Pons (tissue), 1 donor: ENCODE results near the gene RAD9A.
A peak's percentile ranks its signal among the peaks of the same experiment; 100 is the strongest.

ENCODE experiments used
- DNase-seq: peaks from one replicate; pipeline ENCODE4 v3.0.0-alpha.2; 2016; ENCODE audit warnings: low spot score

The RAD9A gene

DNA sequence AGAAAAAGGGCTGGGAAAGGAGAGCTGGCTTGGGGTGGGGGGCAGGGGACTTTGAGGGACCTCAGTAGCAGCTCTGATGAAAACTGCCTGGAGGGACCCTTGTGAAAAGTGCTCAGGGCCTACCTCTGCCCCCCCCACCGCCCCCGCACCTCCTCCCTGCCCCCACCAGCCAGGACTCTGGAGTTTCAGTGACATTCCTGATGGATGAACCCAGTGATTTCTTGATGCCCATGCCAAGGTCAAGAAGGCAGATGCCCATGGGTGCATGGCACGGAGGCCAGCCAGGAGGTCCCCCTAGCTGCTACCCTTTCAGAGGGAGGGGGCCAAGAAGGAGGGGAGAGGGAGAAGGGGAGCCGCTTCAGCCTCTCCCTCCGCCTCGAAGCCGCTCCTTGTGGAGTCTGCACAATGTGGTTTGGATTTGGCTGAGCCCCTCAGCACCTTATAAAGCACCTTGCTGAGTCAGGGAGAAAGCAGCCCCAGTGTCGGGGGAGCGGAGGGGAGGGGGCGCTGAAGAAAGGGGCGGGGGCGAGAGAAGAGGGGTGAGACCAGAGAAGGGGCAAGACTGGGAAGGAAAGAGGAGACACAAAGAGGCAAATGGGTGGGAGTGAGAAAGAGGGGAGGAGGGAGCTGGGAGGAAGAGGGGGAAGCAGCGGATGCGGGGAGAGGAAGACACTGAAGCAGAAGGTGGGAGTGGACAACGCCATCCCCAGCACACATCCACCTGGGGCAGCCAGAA, 16.3 kb upstream of the RAD9A start:
- DNase-seq, result no peak

- no peak for DNase-seq
Observed at GRCh38 chr11:67376063-67376820, 15.5 kb upstream of the RAD9A start.

DNA sequence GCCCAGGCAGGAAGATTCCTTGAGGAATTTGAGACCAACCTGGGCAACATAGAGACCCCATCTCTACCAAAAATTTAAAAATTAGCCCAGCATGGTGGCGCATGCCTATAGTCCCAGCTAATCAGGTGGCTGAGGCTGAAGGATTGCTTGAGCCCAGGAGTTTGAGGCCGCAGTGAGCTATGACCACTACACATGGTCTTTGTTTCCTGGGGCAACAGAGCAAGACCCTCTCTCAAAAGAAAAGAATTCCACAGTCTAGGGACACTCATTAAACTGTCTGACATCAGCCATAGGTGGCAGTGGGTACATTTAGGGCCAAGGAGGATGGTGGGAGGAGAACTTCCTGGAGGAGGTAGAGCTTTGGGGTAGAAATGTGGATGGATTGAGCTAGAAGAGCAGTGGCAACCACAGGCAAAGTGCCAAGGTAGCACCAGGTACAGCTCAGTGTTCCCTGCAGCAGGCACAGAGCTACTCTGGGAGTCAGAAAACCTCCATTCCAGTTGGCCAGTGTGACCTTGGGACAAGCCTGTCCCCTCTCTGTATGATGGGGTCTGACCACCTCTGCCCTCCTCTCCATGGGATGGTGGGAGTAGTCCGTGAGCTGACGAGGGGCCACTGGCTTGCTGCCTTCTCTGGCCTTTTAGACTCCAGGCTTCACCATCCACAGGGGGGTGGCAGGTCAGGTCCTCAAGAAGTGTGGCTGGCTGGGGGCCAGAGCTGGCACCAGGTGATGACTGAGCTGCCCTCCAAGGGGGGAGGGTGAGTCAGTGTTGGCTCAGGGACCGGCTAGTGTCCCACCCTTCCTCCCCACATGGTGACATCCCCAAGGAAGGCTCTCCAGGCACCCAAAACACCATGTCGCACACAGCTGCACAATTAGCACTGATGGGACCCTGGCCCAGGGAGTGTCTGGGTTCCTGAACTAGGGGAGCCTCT, 14.6 kb upstream of the RAD9A start:
- no peak for DNase-seq

DNA sequence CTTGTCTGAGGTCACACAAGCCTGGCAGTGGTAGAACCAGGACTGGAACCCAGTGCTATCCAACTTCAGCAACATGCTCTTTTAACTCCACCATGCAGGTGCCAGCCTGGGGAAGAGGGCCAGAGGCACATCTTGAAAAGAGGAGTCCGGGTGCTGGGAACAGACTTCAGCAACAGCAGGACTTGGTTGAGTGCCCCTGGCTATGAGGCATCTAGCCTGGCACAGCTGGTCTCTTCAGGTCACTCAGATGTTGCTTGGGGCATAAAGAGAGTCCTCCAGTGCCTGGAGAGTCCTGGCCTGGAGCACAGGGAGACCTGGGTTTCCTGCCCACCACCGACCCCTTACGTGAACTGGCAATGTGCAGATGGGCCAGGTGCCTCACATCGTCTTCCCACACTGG, 13.2 kb upstream of the RAD9A start:
- no peak for DNase-seq

- no peak for DNase-seq
Observed at GRCh38 chr11:67379061-67380058, 12.4 kb upstream of the RAD9A start.

DNA sequence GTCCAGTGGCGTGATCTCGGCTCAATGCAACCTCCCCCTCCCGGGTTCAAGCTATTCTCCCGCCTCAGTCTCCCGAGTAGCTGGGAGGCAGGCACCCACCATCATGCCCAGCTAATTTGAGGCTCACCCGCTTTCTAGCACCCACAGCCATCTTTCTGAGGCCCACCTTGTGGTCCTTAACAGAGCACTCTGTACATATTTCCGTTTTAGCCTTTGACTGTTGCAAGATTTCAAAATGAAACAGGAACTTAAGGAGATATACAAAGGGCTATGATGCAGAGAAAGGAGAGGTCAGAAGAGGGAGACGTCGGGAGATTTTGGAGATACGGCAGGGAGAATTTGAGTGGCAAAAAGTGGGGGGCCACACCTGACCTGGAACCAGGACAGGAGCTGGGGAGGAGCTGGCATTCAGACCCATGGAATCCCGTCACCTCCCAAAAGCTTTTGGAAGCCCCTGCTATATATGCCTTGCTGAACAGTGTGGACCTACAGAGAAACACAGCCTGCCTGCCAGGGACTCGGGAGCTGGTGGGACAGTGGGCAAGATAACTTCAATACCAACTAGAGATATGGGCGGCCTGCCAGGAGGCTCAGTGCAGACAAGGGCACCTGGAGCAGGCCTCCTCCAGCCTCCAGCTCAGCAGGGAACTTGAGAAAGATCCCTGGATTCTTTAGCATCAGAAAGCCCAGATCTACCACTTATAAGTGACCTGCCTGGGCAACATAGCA, 10.4 kb upstream of the RAD9A start:
- peak; percentile 53 for DNase-seq

DNA sequence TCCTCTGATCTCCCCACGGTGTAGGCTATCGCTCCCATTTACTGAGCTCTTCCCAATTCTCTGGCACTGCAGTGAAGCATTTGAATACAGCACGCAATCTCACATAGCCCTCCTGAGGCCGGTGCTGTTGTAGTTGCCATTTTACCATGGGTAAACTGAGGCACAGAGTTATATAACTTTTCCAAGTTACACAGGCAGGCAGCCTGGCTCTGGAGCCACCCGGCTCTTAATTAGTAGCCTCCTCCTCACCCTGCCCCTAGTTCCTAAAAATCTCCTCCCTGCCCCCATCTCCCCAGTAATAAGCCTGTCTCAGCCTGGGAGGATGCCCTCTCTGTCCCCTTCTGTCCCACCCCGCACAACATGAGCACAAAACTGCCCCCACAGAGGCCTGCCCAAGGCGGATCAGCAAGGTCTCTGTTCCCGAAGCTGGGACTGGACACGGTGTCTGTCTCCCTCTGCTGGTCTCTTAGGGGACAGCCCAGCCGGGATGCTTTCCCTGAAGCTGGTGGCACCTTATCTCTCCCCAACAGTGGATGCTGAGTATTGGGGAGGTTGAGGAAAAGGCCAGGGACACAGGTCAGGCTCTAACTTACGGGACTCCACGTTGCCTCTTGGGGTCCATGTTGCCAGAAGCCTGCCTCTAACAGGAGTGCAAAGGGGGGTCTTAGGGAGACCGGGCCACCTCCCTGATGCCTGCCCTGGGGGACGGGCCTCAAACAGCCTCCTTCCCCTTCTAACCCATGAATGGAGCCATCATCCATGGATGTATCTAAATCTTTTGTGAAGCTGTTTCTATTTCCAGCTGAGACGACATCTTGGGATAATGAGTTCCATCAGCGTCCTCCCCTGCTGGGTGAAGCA, 9.3 kb upstream of the RAD9A start:
- DNase-seq, result peak; percentile 78

GRCh38 chr11:67384851-67385366, 6.9 kb upstream of the RAD9A start:
- DNase-seq, result peak; percentile 56

DNA sequence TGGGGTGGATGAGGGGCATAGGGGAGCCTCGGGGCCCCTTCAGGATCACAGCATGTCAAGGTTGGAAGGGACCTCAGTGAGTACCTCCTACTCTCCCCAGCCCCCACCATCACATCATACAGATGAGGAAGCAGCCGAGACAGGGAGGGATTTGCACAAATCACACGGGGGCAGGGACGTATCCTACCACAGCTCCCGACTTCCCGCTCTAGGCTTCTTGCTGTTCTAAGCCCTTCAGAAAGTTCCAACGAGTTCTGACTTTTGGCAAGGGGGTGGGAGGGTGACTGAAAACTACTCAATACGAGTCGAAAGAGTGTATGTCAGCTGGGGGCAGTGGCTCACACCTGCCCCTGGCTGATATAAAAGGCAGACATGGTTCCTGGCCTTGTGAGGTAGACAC, 4.7 kb upstream of the RAD9A start:
- DNase-seq, result peak; percentile 23

DNA sequence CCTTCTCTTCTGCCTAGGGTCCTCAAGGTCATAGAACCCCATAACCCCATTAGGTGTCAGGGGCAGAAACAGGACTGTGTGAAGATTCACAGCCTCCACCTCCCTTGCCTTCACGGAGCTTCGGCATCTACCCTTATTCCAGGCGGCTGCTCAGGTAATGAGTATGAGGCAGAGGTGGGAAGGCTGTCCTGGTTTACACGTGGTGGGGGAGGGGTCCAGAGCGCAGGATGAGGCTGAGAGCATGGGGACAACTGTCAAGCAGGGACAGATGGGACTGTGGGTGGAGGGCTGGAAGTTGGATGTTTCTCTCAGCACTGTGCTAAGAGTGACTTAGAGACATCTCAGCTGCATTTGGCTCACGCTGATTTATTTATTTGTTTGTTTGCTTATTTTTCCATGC, 4.3 kb upstream of the RAD9A start:
- DNase-seq, result no peak

DNA sequence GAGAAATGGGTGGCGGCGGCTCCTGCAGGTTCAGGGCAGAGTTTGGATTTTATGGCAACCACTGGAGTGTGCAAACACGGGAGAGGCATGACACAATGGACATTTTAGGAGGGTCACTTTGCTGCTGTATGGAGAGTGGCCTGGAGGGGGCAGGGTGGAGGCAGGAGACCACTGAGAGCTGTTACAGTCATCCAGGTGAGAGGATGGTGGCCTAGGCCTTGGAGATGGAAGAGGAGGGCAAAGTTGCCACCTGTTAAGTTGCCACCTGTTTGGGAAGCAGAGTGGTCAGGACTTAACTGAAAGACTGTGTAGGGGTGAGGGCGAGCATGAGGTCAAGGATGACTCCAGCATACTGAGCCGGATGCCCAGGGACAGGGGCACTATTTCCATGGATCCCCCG, 2.3 kb upstream of the RAD9A start:
- DNase-seq, result no peak

- DNase-seq, result no peak
Observed at GRCh38 chr11:67390947-67391303, 861 bp upstream of the RAD9A start.

DNA sequence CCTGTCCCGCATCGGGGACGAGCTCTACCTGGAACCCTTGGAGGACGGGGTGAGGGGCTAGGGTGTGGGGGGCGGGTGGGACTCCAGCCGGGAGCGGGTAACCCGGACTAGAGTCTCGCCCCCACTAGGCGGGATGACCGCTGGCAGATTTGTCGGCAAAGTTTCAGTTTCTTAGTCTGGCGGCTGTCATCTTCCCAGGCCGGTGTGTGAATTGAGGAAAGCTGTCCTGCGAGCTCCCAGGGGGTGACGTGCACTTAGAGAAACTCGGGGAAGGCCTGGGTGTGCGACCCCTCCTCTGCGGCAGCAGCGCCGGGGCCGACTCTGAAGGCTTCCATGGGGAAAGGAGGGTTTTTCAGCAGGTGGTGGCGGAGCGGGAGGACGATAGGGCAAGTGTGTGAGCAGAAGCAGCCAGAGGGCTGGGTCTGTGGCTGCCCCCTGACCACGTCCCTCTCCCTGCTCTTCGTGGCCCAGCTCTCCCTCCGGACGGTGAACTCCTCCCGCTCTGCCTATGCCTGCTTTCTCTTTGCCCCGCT, 463 bp downstream of the RAD9A start:
- DNase-seq, result no peak

DNA sequence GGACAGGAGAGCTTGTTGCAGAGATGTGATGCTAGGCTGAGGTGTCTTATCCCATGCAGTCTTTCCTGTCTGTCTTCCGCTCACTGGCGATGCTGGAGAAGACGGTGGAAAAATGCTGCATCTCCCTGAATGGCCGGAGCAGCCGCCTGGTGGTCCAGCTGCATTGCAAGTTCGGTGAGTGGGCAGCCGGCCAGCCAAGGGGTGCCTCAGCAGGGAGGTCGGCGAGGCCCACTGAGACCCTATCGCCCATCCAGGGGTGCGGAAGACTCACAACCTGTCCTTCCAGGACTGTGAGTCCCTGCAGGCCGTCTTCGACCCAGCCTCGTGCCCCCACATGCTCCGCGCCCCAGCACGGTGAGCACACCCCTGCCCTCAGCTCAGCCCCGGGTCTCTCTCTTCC, 1.7 kb downstream of the RAD9A start:
- DNase-seq, result no peak

DNA sequence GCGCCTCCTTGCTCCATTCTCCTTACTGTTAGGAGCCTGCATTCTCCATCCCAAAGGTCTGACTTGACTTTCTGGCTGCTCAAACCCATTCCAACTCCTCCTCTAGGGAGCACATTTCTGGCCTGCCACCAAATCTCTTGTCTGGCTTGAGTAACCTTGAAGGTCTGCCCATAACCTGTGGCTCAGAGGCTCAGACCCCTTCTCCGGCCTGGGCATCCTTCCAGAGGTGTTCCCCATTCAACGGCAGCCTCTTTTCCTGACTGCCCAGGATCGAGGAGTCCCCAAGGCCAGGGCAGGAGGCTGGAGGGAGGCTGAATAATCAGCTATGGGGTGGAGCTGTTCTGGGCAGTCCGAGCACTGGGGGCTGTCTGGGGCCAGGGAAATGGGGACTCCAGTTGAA, 2.2 kb downstream of the RAD9A start:
- DNase-seq, result no peak

DNA sequence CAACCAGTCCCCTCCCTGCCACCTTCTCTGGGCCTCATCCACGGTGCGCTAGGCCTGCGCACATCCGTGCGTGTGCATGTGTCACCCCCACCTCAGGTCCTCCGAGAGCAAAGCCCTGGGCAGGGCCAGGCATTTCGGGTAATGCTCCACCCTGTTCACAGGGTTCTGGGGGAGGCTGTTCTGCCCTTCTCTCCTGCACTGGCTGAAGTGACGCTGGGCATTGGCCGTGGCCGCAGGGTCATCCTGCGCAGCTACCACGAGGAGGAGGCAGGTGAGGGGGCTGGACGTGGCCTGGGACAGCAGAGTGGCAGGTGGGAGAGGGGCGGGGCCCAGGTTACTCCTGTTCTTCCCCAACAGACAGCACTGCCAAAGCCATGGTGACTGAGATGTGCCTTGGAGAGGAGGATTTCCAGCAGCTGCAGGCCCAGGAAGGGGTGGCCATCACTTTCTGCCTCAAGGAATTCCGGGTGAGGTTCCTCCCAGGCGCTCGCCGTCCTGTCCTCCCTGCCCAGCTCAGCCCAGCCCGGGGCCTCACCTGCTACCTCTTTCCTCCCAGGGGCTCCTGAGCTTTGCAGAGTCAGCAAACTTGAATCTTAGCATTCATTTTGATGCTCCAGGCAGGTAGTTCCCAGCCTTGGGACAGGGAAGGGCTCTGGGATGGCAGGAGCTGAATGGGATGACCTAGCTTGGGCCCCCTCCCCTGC, 3.9 kb downstream of the RAD9A start:
- no peak for DNase-seq

- DNase-seq, result no peak
Observed at GRCh38 chr11:67396259-67396581, 4.4 kb downstream of the RAD9A start.

- no peak for DNase-seq
Observed at GRCh38 chr11:67396587-67397389, 5.0 kb downstream of the RAD9A start.
